Suppressor macrophage (primary cell): ENCODE results near the gene NR5A1.

Experiments used
- DNase-seq, 4 experiments: peaks; one replicate each; pipeline ENCODE4 v3.0.0-alpha.2; 2020 to 2022

NR5A1 gene

DNA sequence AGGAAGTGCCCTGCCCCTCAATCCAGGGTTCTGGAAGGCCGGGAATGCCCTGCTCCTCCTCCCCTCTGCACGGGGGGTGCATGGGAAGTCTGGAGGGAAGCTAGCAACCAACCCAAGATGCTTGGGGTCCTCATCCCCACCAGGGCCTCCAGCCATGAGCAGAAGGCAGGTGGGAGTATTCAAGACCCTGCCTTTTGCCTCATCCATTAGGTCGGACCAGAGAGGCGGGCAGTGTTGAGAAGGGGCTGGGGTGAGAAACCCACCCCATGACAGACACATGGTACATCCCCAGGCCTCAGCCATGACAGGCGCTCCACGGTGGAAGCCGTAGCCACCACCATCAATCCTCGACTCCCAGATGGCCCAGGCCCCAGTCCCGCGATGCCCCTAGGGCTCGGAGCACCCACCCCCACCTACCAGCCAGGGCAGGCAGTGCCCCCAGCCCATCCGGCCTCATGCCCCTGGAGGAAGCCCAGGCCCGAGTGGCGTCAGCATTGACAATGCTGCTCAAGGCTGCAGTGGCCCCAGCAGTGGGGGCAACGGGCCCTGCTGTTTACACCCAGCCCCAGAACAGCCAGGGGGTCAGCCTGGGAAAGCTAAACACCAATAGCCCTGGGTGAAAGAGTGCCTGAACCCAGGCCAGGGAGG, 8.6 kb downstream of the NR5A1 start:
- DNase-seq, result no peak

GRCh38 chr9:124498040-124498439, 9.2 kb downstream of the NR5A1 start:
- no peak for DNase-seq

DNA sequence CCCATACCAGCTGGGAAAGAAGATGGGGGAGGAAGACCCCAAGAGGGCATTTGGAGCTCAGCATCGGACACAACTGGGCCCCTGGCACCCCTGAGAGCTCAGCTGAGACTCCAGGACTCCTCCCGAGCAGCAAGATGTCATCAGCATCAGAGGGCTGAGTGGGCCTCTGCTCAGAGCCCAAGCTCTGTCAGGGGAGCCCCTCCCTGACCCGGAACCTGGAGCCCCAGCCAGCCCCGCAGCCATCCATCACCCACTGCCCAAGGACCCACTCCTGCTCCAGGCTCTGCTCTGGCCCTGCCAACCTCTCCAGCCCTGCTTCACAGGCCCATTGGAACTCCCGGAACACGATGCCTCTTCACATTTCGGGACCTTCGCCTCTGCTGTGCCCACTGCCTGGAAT, 9.8 kb downstream of the NR5A1 start:
- DNase-seq, result no peak

DNA sequence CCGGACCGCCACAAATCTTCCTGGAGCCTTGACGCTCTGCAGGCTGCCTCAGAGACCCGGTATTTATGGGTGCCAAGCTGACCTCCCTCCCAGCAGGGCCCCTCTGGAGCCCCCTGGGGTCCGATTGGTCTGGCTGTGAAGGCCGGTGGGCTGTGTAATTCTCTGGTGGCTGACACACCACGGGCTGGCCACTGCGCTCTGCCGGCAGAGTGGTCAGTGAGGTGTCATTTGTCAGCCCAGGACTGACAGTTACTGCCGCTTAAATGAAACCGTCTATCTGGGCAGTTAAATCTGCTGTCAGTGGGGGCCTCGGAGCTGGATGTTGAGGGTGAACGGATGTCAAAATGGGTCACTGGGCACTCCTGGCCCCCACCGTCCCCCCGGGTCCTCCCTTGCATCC, 10.7 kb downstream of the NR5A1 start:
- DNase-seq, result no peak

GRCh38 chr9:124496075-124496449, 11.1 kb downstream of the NR5A1 start:
- no peak for DNase-seq

DNA sequence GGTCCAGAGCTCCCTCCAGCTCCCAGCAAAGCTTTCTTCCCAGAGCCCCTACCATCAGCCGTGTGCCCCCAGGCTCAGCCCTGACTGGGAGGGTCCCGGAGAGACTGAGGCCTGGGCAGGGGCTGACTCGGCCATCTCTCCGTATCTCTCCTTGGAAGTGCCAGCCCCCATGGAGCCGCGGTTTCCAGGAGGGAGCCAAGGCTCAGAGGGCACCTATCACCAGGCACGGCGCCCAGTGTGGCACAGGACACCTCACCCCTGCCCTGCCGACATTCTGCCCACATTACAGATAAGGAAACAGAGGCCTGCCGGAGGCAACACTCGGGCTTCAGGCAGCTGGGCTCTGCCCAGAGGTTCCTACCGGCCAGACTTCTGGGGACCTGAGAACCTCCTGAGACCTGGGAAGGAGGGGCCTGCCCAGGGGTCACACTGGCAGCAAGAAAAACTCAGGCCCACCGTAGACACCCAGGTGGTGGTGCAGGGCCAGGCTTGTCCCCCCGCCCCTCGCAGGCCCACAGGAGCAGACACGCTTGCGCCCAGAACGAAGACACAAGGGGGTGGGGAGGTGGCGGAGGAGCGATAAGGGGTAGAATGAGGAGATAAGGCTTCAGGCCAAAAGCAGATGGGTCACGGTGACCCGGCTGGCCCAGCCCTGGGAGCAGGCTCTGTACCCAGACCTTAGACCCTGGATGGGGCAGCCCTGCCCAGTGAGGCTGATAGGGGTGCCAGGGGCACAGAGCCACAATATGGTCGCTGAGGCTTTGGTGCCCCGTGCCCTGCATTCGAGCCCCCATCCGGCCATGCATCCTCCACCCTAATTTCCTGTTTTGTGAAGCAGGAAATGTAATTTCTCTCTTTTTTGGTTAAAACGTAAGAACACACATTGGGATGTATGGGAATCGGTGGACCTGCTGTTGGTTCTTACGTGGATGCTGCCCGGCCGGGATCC, 11.8 kb downstream of the NR5A1 start:
- no peak for DNase-seq

DNA sequence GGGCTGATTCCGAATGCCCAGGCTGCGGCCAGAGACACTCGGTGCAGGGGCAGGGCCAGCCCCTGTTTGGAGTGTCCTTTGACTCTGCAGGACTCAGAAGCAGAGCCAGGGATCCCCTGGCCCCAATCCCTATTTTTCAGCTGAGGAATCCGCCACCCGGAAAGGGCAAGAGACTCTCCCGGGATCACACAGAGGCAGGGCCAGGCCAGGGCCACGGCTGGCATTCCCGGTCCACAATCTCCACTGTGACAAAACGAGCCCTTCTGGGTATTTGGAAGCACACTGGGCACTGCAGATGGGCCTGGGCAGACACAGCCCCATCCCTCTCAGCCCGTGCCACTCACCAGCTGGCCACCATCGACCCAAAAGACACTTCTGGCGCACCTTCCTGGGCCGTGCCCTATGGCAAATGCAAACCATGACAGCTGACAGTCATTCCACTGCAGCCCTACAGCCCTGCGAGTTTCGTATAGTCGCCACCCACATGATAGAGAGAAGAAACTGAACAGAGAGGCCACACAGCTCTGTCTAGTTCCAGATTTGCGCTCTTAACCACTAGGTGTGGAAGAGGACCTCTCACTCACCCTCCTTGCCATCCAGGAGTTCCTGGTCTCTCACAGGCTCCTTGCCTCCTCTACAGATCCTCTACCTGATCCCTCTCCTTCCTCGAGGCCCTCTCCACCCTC, 13.3 kb downstream of the NR5A1 start:
- no peak for DNase-seq

DNA sequence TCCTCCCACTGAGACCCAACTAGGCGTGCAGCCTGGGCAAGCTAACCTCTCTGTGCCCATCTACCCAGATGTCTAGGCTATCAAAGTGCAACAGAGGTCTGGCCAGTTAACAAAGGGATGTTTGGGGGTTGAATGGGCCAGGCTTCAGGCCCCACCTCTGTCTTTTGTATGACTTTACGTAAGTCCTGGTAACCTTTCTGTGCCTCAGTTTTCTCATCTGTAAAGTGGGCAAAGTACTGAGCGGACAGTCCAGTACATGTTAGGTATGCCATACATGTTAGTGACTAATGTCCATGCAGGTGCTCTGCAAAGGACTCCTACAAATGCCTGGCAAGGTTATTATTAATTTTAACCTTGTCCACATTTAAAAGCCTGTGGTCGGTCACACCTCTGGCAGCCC, 14.0 kb downstream of the NR5A1 start:
- no peak for DNase-seq

- DNase-seq, result no peak
These were observed 14.4 kb downstream of the NR5A1 start for GRCh38 chr9:124492818-124493217.

- DNase-seq, result no peak
These were observed 15.9 kb downstream of the NR5A1 start for GRCh38 chr9:124491049-124491975.

GRCh38 chr9:124490004-124490403, 17.2 kb downstream of the NR5A1 start:
- DNase-seq, result no peak

DNA sequence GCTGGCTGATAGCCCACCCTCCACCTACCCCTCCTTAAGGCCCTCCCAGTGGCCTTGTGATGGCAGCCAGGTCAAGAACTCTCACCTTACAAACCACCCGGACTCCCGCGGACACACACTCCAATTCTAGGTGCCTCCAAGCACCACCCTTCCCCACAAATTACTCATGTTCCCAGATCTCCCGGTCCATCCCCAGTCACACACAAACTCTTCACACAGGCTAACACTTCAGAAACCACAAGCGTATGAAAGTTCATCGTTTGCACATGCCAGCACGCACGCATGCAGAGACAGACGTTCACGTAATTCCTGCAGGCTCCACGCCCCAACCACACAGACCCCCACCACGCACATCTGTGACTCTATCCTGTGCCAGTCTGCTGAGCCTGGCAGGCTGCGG, 18.0 kb downstream of the NR5A1 start:
- no peak for DNase-seq

- peak; percentile 13 to 53 (median 34) for DNase-seq
These were observed 18.5 kb downstream of the NR5A1 start for GRCh38 chr9:124488641-124489210.

GRCh38 chr9:124487260-124488182, 19.7 kb downstream of the NR5A1 start:
- no peak for DNase-seq

GRCh38 chr9:124486778-124487259, 20.4 kb downstream of the NR5A1 start:
- no peak for DNase-seq

GRCh38 chr9:124485936-124486335, 21.3 kb downstream of the NR5A1 start:
- no peak for DNase-seq

- no peak for DNase-seq
These were observed 22.0 kb downstream of the NR5A1 start for GRCh38 chr9:124485201-124485600.

DNA sequence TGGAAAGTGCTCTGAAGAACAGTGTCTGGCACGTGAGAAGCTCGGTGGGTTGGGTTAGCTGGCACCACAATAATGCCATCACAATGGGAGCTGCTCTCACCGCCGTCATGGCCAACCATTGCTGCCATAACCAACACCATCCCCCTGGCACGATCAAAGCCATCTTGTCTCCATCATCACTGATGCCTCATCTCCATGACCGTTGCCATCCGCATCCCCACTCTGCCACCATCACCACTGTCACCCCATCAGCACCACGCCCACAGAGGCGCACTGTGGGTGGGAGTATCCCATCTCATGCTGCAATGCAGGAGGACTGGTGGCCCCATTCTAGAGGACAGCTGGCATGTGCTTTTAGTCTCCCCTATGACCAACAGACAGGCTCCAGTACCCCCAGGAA, 23.7 kb downstream of the NR5A1 start:
- DNase-seq, result no peak

DNA sequence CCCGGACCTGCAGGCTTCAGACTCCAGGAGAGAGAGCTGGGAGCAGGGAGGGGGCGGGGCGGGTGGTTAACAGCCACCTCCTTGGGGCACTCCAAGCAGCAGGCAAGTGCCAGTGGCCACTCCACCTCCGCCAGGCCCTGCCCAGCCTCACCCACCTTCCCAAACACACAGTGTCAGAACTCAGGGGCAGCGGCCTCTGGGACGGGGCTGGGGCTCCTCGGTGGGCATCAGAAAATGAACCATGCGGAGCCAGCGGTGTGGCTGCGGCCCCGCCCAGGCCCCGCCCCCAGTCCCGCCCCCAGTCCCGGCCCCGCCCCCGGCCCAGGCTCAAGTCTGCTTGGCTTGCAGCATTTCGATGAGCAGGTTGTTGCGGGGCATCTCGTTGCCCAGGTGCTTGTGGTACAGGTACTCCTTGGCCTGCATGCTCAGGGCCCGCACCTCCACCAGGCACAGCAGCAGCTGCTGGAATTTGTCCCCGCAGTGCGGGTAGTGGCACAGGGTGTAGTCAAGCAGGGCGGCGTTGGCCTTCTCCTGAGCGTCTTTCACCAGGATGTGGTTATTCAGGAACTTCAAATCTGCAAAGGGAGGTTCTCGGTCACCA, 24.7 kb downstream of the NR5A1 start:
- no peak for DNase-seq

GRCh38 chr9:124481115-124481514, 26.1 kb downstream of the NR5A1 start:
- peak; percentile 8 to 47 (median 26) for DNase-seq
